ENCODE data around the gene TSPEAR. TPM values are rescaled to one million over a fixed set of nuclear protein-coding genes. Genes with fewer than 3 reads are reported as not detected.

TSPEAR gene
- total RNA-seq, 4 donors from 2014 or later = not detected

GRCh38 chr21:44657635-44658540 lies 53.5 kb downstream of the TSPEAR start, which contains the start of gene KRTAP12-3:
TSS of gene KRTAP12-3 (plus strand) at chr21:44657932. CDS start at chr21:44657980, 48 bp downstream.
- TF ChIP-seq CTCF (IDR thresholded peaks at IDR 0.05; ENCODE audit: low read depth) = no peak

DNA sequence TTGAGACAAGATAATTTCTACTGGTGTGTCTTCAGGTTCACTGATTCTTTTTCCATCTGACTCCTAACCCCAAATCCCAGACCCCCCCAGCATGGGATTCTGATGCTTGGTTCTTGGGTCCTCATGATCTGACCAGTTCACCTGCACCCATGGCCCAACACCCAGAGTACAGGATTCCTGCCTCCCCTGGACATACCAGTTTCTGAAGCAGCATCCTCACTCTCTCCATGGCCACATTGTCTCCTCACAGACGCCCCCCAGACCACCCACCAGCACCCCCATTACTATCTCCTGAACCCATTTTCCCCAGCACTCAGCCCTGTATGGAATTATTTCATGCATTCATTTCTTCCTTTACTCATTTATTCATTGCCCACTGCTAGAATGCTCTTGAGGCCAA lies 54.5 kb downstream of the TSPEAR start:
- TF ChIP-seq CTCF (IDR thresholded peaks at IDR 0.05; ENCODE audit: low read depth) = no peak

- TF ChIP-seq CTCF (IDR thresholded peaks at IDR 0.05; ENCODE audit: low read depth) = no peak
Measured at GRCh38 chr21:44654576-44655175, 56.7 kb downstream of the TSPEAR start, which contains the start of gene KRTAP12-4. TSS of gene KRTAP12-4 (minus strand) at chr21:44654659. CDS start at chr21:44654614, 45 bp downstream.

DNA sequence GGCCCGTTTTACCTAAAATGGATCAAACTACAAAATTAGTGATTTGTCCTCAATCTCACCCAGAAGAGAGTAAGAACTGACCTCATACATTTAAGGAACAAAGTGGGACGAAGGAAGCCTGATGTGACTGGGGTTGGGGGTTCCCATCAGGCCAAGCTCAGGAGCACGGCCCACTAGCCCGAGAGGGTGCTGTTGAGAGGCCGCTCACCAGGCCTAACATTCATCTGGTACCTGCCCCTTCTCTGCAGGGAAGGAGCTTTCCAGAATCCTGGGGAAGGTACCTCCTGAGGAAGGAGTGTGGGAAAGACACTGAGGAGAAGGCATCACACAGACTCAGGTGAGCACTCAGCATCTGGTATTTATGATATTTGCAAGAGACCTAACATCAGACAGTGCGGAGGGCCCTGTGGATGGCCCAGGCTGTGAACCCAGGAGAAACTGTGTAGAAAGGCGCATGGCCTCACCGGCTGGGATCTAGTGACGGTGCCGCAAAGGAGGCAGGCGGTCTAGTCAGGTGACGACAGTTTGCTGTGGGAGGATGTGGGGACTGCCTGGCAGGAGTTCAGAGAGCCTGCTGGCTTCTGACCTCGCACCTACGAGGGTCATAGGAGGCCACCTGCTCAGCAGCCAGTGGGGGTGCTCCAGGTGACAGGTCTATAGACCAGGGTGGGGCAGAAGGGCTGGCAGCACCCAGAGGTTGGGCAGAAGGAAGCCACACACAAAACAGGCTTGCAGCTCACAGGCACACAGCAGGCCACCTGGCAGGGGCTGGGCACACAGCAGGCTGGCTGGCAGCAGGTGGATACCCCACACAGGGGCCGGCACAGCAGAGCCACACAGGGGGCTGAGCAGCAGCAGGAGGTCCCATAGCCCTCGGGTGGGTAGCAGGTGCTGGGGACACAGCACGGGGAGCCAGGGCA lies 57.5 kb downstream of the TSPEAR start:
- TF ChIP-seq CTCF (IDR thresholded peaks at IDR 0.05; ENCODE audit: low read depth) = no peak

DNA sequence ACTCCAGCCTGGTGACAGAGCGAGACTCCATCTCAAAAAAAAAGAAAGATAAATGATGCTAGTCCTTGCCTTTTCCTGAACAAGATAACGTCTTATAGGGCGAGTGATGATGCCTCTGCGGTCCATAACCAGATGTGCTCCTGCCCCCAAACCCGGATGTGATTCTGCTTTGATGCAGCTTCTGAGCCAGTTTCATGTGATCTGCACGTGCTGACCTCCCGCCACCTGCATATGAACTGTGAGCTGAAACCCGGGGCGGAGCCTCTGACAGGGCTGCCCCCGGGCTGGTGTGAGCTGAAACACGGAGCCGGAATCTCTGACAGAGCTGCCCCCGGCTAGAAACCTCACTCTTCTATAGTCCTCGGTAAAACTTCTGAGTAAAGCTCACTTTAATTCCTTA lies 58.2 kb downstream of the TSPEAR start:
- no peak for TF ChIP-seq CTCF (IDR thresholded peaks at IDR 0.05; ENCODE audit: low read depth)

DNA sequence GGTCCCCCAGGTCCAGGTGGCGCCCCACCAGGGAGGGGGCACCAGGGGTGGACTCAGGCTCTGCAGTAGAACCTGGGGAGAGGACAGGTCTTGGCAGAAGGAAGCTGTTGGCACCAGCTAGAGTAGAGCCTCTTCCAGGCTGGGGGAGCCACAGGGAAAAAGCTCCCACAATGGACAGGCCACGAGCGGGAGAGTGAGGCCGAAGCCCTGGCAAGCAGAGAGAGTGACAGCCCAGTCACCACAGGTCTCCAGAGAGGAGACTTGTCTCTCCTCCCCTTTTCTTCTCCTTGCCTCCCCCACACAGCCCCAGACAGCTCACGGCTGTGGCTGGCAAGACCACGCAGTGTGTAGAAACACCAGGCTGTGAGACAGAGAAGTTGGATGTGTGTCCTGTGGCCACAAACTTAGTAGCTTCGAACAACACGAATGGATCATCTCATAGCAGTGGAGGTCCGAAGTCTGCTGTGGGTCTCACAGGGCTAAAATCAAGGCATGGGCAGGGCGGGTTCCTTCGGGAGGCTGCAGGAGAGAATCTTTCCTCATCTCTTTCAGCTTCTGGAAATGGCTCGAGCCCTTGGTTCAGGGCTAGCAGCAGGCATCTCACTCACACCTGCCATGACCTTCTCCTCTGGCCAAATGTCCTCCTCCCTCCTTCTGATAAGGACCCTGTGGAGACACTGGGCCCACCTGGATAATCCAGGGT lies 60.2 kb downstream of the TSPEAR start:
- TF ChIP-seq CTCF (IDR thresholded peaks at IDR 0.05; ENCODE audit: low read depth) = no peak

Data from subcutaneous adipose tissue (tissue), 4 donors.